Memory B cell (primary cell): ENCODE data around the gene THADA.
A peak's percentile ranks its signal among the peaks of the same experiment; 100 is the strongest.

ENCODE experiments used
- ATAC-seq: fragments of 150-1000 bp; cut with Tn5 transposase; 2 replicates; pipeline ENCODE4 v1.10.0; 2021; ENCODE audit warnings: low read depth, mild to moderate bottlenecking, moderate library complexity
- DNase-seq, 2 donors: peaks; one replicate each; pipeline ENCODE4 v3.0.0; 2022; ENCODE audit warnings: low spot score in 2 of 2
- H3K27ac Mint-ChIP-seq: one replicate; pipeline ENCODE4 v1.8.0; 2022; ENCODE audit warnings: mild to moderate bottlenecking, moderate library complexity, mixed read lengths
- H3K27me3 Mint-ChIP-seq: one replicate; pipeline ENCODE4 v1.8.0; 2022; ENCODE audit warnings: mixed read lengths
- H3K36me3 Mint-ChIP-seq: one replicate; pipeline ENCODE4 v1.8.0; 2022; ENCODE audit warnings: mild to moderate bottlenecking, mixed read lengths
- H3K4me1 Mint-ChIP-seq: one replicate; pipeline ENCODE4 v1.8.0; 2022; ENCODE audit warnings: mixed read lengths
- H3K4me3 Mint-ChIP-seq: one replicate; pipeline ENCODE4 v1.8.0; 2022; ENCODE audit warnings: mild to moderate bottlenecking, moderate library complexity, mixed read lengths
- H3K9me3 Mint-ChIP-seq: one replicate; pipeline ENCODE4 v1.8.0; 2022; ENCODE audit warnings: mixed read lengths

THADA gene

DNA sequence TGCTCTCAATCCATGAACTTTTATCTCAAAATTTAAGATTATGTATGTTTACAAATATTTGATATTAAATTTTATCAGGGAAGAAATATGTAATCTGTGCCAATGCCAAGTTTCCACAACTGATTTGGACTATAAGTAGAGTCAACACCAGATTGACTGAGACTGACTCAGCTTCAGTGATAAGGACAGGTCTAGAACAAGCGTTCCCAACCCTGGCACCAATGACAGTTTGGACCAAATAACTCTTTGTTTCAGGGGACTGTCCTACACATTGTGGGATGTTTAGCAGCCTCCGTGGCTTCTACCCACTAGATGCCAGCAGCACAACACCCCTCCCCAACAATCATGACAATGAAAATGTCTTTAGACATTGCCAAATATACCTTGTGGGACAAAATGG, 165.3 kb downstream of the THADA start:
- H3K4me1 Mint-ChIP-seq: peaks cover 14% of the 10 kb centered on the region
- H3K27ac Mint-ChIP-seq: no peak overlapping the region
- peaks cover 1% of the 10 kb centered on the region for H3K9me3 Mint-ChIP-seq
- H3K27me3 Mint-ChIP-seq: no peaks in the 10 kb centered on the region
- no peak for ATAC-seq
- H3K4me3 Mint-ChIP-seq: no peak overlapping the region
- H3K36me3 Mint-ChIP-seq: peaks cover 12% of the 10 kb centered on the region
- DNase-seq: no peak

DNA sequence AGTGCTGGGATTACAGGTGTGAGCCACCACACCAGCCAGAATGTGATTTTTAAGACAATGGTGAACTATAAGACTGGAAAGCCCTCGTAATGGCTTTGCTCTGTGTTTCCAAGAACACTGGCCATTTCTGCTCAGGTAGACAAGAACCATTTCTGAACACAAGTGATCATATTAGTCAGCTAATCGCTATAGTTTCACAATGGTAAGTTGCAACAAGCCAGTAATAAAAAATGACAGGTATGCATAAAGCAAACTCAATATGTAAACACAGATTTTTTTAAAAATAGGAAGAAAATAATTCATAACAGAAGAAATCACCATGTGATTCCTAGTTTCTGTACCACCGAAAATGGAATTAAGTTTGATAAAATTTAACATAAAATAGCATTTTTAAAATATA, 166.5 kb downstream of the THADA start:
- Mint-ChIP-seq H3K27ac (no peak overlapping the region), H3K4me1 (peaks cover 24% of the 10 kb centered on the region), H3K9me3 (peaks cover 1% of the 10 kb centered on the region), H3K27me3 (no peaks in the 10 kb centered on the region), H3K4me3 (no peak overlapping the region), H3K36me3 (peaks cover 13% of the 10 kb centered on the region)
- no peak for ATAC-seq
- DNase-seq: no peak

DNA sequence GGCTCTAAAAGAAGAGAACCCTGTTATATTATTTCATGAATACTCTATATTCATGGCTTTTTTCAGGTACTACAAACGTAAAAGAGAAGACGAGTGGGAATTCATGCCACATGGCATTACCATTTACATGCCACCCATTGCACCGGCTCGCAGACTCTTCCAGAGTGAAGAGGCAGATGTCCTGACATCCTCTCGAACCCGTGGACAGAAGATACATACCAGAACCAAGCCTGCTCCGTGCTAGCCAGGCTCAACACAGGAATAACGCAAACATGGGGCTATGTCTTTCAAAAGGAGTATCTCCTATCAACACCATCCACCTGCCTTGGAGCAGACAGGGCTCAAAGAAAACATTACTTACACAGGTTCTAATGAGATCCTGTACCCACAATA, 168.8 kb downstream of the THADA start:
- Mint-ChIP-seq H3K4me3 (no peak overlapping the region), H3K27me3 (no peaks in the 10 kb centered on the region), H3K9me3 (no peaks in the 10 kb centered on the region), H3K36me3 (peaks cover 18% of the 10 kb centered on the region), H3K4me1 (peaks cover 27% of the 10 kb centered on the region), H3K27ac (peak overlapping the region; percentile 74)
- ATAC-seq (no peak), DNase-seq (no peak)

DNA sequence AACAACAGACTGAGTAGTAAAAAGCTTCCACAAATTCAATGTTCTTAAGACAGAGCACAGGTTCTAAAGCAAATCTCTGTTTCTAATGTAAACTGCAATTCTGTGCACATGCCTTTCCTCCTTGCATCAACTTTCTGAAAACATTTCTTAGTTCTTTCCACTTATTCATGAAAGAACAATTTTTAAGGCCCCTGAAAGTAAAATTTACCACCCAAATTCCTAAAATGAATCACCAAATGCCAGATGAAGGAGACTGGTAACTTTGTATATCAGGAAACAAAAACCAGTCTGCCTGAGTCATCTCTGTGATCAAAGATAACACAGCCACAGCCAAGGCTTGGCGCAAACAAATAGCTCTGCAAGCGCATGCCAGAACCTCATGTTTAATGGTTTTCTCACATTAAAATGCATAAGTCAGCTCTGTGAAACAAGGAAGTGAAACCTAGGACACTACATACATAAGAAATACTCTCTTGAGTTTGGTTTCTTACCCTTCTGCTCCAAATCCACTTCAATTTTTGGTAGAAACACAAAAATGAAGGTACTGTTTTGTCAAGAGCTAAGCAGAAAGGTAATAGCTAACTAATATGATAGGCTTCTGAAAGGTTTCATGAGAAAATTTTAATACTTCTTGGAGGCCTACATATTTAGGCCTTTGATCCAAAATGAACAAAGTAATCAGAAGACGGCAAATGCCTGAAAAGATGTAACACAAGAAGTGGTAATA, 169.4 kb downstream of the THADA start:
- peaks cover 27% of the 10 kb centered on the region for H3K4me1 Mint-ChIP-seq
- peak overlapping the region; percentile 62 for H3K4me3 Mint-ChIP-seq
- peak overlapping the region; percentile 74 for H3K27ac Mint-ChIP-seq
- no peaks in the 10 kb centered on the region for H3K27me3 Mint-ChIP-seq
- DNase-seq (peak in 1 of 2 donors; percentile 46), ATAC-seq (peak; percentile 100)
- H3K36me3 Mint-ChIP-seq: peaks cover 20% of the 10 kb centered on the region
- no peaks in the 10 kb centered on the region for H3K9me3 Mint-ChIP-seq

DNA sequence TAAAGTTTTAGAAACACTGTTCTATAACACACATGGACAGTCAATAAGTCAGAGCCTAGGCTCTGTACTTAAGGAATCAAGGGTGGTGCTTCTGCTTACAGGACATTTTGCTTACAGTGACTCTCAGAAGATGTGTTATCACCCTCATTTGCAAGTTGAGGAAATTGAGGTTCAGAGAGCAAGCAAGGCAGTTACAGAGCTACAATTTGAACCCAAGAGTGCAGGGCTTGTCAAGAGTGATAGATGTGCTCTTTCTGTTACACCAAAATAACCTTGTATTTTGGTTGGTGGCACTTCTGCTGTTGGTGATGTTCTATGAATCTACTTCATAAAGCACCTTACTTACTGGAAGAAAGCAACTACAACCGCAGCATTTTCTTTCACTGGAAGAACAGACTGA, 170.2 kb downstream of the THADA start:
- no peak for DNase-seq
- no peak for ATAC-seq
- peaks cover 18% of the 10 kb centered on the region for H3K36me3 Mint-ChIP-seq
- H3K4me1 Mint-ChIP-seq: peaks cover 27% of the 10 kb centered on the region
- H3K4me3 Mint-ChIP-seq: no peak overlapping the region
- no peaks in the 10 kb centered on the region for H3K9me3 Mint-ChIP-seq
- H3K27me3 Mint-ChIP-seq: no peaks in the 10 kb centered on the region
- no peak overlapping the region for H3K27ac Mint-ChIP-seq

DNA sequence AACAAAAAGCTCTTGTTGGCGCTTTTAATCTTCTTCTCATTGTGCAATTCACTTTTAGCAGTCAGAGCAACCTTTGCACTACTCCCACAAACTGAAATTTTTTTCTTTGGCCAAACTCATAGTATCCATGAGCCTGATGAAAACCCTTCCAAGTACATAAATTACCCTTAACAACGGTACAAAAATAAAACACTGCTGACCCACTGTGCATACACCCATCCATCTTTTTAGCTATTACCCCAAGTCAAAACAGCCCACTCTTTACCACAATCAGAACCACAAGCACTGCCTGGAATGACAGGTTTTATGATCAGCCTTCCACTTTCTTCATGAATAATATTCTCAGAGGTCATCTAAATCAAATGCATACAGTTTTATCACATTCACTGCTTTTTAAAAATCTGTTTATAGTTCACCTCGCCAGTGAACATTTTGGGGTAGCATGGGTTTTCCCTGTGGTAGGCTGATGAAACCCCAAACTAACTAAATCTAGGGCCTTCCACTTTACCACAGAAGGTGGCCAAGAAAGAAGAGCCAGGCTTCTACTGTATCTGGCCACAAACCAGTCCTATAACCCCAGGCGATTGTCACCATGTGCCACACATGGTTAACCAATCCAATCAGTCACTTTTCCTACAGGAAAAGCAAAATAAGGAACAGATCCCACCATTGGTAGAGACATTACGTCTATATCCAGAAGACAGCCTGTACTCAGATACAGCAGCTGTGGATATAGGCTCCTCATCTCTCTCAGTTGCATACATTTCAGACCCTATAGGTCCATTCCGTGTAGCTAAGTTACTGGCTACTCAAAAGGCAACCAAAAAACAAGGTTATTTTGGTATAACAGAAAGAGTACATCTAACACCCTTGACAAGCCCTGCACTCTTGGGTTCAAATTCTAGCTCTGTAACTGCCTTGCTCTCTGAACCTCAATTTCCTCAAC, 171.3 kb downstream of the THADA start:
- Mint-ChIP-seq H3K4me3 (no peak overlapping the region), H3K27me3 (no peaks in the 10 kb centered on the region), H3K27ac (no peak overlapping the region), H3K36me3 (peaks cover 20% of the 10 kb centered on the region), H3K4me1 (peaks cover 27% of the 10 kb centered on the region), H3K9me3 (no peaks in the 10 kb centered on the region)
- ATAC-seq (no peak), DNase-seq (no peak)

DNA sequence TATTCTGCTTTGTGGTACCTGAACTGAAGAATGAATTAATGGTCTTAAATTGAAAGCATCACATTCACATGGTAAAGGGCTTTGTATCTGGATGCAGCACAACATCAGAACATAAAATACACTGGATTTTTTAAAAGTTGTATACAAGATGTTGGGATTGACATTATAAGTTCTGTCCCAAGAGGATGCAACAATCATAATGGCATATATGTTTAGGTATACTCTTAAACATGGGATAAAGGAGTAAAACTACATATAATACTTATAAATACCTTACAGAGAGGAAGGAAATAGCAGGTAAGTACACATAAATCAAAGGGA, 171.9 kb downstream of the THADA start:
- H3K27ac Mint-ChIP-seq: no peak overlapping the region
- no peaks in the 10 kb centered on the region for H3K9me3 Mint-ChIP-seq
- peaks cover 27% of the 10 kb centered on the region for H3K4me1 Mint-ChIP-seq
- ATAC-seq (no peak), DNase-seq (no peak)
- peaks cover 24% of the 10 kb centered on the region for H3K36me3 Mint-ChIP-seq
- no peak overlapping the region for H3K4me3 Mint-ChIP-seq
- no peaks in the 10 kb centered on the region for H3K27me3 Mint-ChIP-seq

DNA sequence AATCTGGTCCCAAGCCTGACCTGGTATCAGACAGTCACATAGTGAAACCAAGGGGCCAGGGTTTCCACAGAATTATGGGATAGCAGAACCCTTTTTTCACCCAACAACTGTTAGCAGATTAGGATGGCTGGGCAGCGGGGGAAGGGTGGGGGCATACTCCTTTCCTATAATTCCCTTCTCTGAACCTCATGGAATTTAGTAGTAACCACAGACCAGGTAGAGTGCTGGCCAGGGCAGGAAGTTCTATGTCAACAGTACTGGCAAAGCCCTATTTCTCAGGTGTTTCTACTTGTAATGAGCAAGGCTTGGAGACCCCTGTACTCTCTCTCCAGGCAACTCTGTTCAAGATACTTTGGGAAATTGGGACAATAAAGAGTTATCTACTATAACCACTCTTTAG, 174.6 kb downstream of the THADA start:
- no peak for ATAC-seq
- Mint-ChIP-seq H3K27me3 (no peaks in the 10 kb centered on the region), H3K9me3 (no peaks in the 10 kb centered on the region), H3K4me3 (no peak overlapping the region), H3K27ac (no peak overlapping the region), H3K4me1 (peaks cover 20% of the 10 kb centered on the region), H3K36me3 (peaks cover 22% of the 10 kb centered on the region)
- no peak for DNase-seq

DNA sequence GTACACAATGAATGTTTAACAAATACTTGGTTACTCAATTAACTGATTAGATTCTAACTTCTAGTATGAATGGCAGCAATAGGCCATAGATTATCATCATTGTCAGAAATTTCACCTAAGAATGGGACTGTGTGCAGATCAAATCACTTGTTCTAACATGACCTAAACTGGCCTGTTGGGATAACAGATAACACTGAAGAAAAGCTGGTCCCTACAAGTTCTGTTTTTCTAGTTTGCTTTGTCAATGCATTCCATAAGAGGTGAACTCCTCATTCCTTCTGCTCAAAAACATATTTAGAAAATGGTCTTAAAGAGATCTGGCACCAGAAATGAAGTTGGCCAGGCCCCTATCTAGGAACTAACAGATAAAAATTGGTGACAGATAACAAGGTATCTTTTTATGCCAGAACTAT, 175.4 kb downstream of the THADA start:
- no peak for ATAC-seq
- H3K27me3 Mint-ChIP-seq: no peaks in the 10 kb centered on the region
- DNase-seq: no peak
- peaks cover 22% of the 10 kb centered on the region for H3K36me3 Mint-ChIP-seq
- no peaks in the 10 kb centered on the region for H3K9me3 Mint-ChIP-seq
- H3K4me3 Mint-ChIP-seq: no peak overlapping the region
- no peak overlapping the region for H3K27ac Mint-ChIP-seq
- H3K4me1 Mint-ChIP-seq: peaks cover 16% of the 10 kb centered on the region

DNA sequence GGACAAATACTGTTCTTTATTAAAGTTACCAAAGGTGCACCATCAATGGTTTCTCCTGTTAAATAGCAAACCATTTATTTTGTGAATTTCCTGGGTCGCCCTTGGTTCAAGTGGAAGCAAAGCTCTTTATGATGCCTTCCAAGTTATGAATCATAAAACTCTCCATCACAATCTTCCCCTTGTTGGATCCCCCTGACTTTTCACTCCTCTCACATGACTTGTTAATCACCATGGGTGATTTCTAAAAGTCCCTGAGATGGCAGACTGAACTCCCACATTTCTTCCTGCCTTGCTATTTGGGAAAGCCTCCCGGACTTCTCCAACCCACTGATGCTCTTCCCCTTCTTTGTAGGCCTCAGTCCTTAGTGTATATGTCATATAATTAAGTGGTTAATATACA, 176.0 kb downstream of the THADA start:
- Mint-ChIP-seq H3K36me3 (peaks cover 22% of the 10 kb centered on the region), H3K27ac (no peak overlapping the region), H3K4me3 (no peak overlapping the region), H3K4me1 (peaks cover 11% of the 10 kb centered on the region), H3K9me3 (no peaks in the 10 kb centered on the region), H3K27me3 (no peaks in the 10 kb centered on the region)
- ATAC-seq (no peak), DNase-seq (no peak)

DNA sequence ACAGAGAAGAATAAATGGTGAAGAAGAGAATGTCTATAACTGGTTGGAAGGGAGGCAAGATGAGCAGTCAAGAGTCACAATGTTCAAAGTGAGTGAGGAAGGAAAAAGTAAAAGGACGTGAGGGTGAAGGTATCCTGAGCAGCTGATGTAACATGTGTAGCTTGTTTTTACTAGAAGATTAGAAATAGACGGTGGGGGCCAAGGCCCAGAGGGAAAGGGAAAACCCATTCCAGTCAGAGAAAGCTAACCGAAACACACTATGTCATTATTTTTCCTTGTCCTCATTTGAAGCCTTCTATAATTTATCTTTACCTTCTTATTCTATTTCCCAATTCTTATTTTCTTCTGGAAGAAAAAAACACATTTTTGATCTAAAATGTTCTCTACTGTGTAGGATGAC, 176.6 kb downstream of the THADA start:
- no peaks in the 10 kb centered on the region for H3K9me3 Mint-ChIP-seq
- peaks cover 5% of the 10 kb centered on the region for H3K4me1 Mint-ChIP-seq
- DNase-seq: no peak
- ATAC-seq: no peak
- H3K4me3 Mint-ChIP-seq: no peak overlapping the region
- no peak overlapping the region for H3K27ac Mint-ChIP-seq
- H3K27me3 Mint-ChIP-seq: no peaks in the 10 kb centered on the region
- H3K36me3 Mint-ChIP-seq: peaks cover 25% of the 10 kb centered on the region

DNA sequence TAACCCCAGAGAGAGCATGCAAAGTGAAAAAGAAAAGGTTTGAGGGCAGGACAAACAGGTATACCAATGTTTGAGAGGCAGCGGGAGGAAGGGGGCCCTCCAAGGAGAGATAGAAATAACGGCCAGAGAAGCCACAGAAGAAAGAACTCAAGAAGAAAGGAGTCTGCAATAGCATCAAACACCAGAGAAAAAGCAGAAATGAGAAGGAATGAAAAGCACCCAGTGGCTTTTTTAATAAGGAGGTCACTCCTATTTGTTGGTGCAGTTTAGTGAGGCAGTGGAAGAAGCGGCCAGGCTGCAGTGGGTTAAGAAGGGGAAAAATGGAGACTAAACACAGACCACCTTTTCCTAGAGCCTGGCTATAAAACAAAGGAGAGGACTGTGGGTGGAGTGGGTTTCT, 177.2 kb downstream of the THADA start:
- peaks cover 24% of the 10 kb centered on the region for H3K36me3 Mint-ChIP-seq
- peaks cover 3% of the 10 kb centered on the region for H3K4me1 Mint-ChIP-seq
- DNase-seq: no peak
- H3K9me3 Mint-ChIP-seq: no peaks in the 10 kb centered on the region
- no peaks in the 10 kb centered on the region for H3K27me3 Mint-ChIP-seq
- no peak overlapping the region for H3K4me3 Mint-ChIP-seq
- no peak overlapping the region for H3K27ac Mint-ChIP-seq
- no peak for ATAC-seq

DNA sequence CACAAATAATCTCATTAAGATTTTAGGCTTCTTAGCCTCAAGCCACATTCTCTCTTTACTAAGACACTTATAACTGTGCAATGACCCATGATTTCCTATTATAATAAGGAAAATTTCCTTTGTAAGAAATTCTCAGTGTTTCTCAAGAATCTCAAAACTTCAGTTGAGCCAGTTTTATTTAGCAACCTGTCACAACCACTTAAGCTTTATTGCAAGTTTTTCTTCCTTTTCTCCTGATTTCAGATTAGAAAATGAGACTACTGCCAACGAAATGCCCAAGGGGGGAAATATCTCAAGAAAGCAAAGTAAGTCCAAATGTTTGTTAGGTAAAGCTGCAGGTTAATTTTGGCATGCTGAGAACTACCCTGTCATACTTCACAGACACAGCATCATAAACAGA, 178.5 kb downstream of the THADA start:
- H3K9me3 Mint-ChIP-seq: no peaks in the 10 kb centered on the region
- H3K4me1 Mint-ChIP-seq: peaks cover 3% of the 10 kb centered on the region
- ATAC-seq: no peak
- no peak overlapping the region for H3K27ac Mint-ChIP-seq
- H3K36me3 Mint-ChIP-seq: peaks cover 22% of the 10 kb centered on the region
- no peaks in the 10 kb centered on the region for H3K27me3 Mint-ChIP-seq
- H3K4me3 Mint-ChIP-seq: no peak overlapping the region
- DNase-seq: no peak

DNA sequence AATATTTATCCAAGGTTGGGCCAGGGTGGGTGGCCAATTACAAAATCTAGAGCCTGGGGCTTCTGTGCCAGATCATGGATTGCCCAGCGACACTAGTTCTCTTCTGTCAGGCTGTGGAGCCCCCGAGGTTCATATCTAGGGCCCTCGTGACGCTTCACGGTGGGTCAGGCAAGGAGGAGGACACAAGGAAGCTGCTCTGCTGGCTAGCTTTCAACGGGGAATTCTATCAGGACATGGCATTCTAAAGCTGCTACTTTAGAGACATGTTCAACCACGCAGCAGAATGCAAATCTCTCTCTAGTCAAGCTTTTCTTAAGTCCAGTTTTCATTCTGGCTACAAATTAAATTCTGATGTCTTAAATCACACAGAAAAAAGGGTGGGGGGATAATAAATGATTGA, 180.2 kb downstream of the THADA start:
- no peak overlapping the region for H3K27ac Mint-ChIP-seq
- H3K4me1 Mint-ChIP-seq: peaks cover 3% of the 10 kb centered on the region
- no peak overlapping the region for H3K4me3 Mint-ChIP-seq
- no peaks in the 10 kb centered on the region for H3K9me3 Mint-ChIP-seq
- peaks cover 18% of the 10 kb centered on the region for H3K36me3 Mint-ChIP-seq
- DNase-seq (no peak), ATAC-seq (no peak)
- no peaks in the 10 kb centered on the region for H3K27me3 Mint-ChIP-seq
